Stimulated activated CD4-positive, alpha-beta T cell treated with anti-CD3 and anti-CD28 coated beads, TNF-alpha, amount 100 ng/mL, for 4 hours (primary cell): Measurements from ENCODE around the gene CELA3B.
A peak's percentile ranks its signal among the peaks of the same experiment; 100 is the strongest.
"Not testable (repeated sequence)": the region's sequence is repeated elsewhere in the genome, so short reads cannot be mapped to it uniquely, and the experiment has no call there.

Source experiments
- DNase-seq, 3 experiments: peaks; one replicate each; pipeline ENCODE4 v3.0.0-alpha.2; 2020; ENCODE audit warnings: low read depth in 3 of 3

Gene CELA3B

GRCh38 chr1:21976703-21977239 is at the start of gene CELA3B:
Gene CELA3B, plus strand, starts transcription at chr1:21977022. Its CDS starts 18 bp downstream, at chr1:21977040.
- DNase-seq = not testable (repeated sequence)

DNA sequence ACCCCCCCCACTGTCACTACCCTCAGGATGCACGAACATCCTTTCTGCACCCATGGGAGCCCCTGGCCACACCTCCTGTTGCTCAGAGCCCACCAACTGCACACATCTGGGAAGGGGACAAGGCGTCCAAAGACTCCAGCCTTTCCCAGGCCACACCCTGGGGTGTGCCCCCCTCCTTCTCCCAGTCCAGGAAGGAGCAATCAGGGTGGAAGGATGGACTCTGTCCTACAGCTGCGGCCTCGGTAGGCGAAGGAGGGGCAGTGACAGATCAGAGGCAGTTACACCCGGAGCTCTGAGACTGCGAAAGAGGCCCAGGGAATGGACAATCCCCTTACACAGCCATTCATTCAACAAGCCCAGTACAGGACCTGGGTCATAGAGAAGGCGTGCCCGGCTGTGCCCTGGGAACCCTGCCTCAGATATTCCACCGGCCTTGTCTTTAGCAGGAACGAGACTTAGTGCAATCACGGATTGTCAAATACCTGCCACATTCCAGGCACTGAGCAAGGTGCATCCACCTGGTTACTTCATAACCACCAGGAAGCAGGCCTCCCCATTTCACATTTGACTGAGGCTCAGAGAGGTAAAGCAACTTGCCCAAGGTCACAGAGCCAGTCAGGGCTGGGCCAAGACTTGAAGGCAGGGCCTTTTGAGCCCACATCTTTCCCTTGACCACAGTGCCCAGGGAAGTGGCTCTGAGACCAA is 49.1 kb upstream of the CELA3B start:
- no peak for DNase-seq

- DNase-seq = no peak
Measured at GRCh38 chr1:21930080-21930571, 46.7 kb upstream of the CELA3B start.

DNA sequence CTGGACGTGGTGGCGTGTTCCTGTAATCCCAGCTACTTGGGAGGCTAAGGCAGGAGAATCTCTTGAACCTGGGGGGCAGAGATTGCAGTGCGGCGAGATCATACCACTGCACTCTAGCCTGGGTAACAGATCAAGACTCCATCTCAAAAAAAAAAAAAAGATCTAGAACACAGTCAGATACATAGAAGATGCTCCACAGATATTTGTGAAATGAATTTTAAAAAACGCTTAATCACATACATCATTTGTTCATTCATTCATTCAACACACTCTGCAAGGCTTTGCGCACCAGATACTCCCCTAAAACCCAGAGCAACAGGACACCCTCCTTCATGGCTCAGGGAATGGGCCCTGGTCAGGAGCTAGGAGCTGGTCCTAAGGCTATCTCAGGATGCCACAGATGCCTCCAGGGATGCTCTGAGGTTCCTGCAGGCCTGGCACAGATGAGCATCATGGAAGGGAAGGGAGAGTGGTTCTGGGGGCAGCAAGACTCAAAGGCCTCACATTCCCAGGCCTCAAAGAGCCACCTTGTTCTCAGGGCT is 46.1 kb upstream of the CELA3B start:
- DNase-seq = no peak

DNA sequence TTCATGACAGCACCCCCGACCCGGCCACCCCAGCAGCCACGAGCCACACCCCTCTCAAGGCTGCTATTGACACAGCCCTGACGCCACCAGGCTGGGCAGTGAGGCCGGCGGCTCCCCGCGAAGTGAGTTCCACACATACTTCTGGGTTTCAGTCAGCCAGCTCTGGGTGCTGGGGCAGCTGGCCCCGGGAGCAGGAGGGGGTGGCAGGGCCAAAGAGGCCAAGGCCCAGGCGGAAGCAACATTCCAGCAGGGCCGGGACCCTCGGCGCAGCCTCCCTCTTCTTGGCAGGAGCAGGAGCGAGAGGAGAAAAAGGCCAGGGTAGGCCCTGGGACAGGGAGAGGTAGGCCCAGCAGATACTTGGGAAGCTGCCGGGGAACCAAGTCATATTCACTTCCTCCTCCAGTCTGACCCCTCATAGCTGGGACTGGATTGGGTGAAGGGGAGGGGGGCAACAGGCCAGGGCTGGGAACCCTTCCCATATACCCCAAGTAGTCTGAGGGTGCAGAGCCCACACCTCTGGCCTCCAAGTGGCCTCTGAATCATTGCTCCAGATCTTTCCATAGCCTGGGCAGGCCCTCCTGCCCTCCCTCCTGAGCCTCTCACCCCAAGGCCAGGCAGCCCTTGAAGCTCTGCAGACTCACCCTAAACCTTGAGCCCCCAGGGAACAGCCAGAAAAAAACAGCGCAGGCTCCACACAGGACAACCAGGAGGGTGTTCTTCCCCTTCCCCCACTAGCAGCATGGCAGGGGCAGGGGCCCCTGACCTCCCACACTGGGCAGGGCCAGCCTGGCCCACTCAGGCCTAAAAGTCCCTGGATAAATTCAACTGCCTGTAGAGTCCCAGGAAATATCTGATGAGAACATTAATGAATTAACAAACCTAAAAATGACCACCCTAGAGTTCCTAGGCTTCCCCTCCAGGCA is 45.4 kb upstream of the CELA3B start:
- DNase-seq = no peak

DNA sequence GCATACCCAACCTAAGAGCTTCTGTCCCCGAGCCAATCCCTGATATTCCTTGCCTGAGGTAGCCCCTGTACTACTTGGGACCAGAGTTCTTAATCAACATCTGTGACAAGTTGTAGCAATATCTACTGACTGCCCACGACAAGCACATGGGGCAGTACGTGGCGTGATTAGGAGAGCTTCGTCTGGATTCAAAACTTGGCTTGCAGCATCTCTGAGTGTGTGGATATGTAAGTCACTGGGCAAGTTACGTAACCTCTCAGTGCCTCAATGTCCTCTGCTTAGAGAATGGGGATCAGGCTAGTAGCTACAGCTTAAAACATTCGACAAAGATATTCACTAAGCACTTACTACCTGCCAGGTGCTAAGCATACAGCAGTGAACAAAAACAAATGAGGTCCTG is 44.7 kb upstream of the CELA3B start:
- no peak for DNase-seq

DNA sequence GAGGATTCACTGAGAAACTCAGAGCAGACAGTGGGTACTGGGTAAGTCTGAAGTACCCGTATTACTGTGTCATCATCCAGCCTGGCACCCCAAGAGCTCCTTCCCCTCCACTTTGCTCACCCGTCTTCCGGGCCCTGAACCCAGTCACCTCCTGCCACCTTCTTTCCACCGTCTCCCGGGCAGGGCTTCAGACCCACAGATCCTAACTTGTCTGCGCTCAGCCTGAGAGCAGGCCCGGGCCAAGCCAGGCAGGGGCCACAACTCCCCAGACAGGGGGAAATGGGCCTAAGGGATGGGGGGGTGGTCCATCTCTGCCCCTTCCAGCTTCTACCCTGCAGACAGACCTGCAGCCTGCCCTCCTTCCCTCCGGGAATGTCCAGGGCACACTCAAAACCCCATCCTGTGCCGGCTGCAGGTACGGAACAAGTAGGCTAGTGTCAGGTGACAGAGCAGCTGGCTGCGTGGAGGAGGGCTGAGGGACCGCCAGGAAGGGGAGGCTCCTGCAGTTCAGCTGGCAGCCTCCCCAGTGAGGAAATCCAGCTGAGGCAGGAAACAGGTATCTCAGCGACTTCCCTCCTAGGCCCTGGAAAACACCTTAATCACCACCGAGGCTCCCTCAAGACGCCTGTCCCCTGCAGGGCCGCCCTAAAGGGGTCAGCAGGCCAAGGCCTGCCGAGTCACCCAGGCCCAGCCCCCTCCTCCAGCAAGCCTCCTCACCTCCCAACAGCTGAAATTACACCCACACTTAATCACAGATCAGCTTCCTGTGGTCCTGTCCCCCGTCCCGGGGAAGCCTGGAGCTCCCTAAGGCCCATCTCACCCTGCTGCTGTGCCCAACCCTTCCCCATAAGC is 43.2 kb upstream of the CELA3B start:
- no peak for DNase-seq

DNA sequence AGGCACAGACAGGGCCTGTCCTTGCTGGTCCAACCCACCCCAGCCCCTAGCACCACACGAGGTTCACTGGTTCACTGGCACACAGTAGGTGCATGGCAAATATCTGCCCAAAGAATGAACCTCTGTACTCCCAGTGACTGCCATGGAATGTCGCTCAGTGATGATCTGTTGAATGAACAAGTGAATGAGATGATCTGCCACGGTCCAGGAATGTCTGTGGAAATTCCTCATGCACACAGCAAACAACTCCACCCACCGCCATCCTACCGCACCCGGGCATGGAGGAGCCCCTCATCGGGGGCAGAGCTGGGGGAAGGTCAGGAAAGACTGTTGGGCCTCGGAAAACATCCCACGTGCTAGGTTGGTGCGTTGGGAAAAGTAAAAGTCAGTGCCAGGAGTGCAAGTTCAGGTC is 41.4 kb upstream of the CELA3B start:
- no peak for DNase-seq

DNA sequence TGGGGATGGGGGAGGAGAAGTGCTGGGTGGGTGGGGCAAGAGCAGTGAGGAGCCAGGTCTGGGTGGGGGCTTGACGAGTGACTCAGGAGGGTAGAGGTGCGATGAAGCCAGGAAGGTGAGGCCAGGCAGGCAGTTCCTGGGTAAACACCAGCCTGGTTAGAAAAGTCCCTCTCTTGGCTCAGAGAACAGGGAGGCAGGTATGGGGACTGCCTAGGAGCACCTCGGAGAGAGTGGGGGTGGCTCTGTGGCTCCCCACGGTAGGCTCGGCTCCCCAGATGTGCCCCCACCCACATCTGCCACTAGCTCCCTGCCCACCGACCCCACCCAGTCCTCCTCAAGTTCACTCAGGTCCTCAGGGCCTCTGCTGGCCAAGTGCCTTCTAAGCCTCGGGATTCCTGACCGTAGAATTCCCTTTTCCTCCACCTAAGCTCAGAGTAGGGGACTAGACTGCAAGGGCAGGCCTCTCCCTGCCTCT is 40.9 kb upstream of the CELA3B start:
- DNase-seq = no peak

GRCh38 chr1:21936366-21937031 is 40.3 kb upstream of the CELA3B start:
- DNase-seq = no peak

DNA sequence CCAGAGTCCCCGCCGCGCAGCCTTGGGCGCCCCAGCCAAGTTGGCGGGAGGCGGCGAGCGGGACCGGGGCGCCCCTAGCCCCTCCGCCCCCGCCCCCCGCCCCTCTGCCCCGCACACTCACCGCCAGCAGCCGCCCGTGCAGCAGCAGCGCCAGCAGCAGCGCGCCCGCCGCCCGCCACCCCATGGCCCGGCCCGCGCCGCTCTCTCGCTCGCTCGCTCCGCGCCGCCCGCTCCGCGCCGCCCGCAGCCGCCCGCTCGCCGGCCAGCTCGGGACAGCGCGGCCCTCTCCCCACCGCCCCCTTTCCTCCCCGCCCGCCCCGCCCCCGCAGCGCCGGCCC is 39.8 kb upstream of the CELA3B start, which contains the start of gene HSPG2:
Gene HSPG2 (minus strand): TSS at position 277 of the 338 bp plus-strand sequence. CDS start 93 bp downstream, at position 184.
- no peak for DNase-seq

GRCh38 chr1:21937372-21938121 is 39.3 kb upstream of the CELA3B start:
- DNase-seq = peak; percentile 40 to 46 (median 45)

- no peak for DNase-seq
Measured at GRCh38 chr1:21938732-21939538, 37.9 kb upstream of the CELA3B start.

DNA sequence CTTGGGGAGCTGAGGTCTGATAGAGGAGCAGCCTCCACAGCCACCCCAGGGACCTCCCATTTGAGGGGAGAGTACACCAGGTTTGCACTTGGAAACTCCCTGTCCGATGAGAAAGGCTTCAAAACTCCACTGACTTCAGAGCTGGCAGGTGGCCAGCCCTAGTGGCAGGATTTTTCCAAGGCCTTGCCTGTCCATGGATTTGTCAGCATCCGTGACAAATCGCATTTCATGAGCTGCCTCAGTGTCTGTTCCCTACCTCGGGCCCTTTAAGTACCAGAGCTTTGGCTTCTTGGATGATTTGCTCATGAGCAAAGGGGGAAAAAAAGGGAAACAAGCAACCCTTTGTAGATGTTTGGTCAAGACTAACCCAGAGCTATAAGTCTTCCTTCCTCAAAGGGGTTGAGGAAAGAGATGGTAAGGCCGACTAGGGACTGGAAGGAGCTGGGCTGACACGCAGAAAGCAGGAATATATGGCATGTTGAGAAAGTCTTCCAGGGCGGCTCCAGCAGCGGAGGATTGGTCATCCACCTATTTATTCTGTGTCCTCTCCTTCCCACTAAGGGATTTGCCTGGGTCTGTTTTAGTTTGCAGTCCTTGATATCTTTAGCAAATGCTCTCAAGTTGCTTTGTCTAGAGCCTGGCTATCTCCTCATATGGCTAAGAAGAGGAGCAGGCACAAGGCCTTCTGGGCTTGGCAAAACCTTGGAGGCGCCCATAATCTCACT is 37.0 kb upstream of the CELA3B start:
- DNase-seq = no peak

DNA sequence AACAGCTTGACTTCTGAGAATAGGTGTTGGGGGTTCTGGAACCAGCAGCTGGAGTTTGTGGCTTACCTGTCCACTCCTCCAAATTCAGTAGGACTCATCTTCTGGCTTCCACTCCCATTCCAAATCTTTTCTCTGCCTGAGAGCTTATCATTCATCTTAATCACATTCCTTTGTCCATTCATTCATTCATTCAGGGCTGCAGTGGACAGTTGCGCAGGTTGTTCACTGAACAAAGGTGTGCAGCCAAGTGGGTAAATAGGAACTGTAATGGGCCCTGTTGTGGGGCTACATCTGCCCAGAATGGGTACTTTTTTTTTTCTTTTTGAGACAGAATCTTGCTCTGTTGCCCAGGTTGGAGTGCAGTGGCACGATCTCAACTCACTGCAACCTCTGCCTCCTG is 36.3 kb upstream of the CELA3B start:
- no peak for DNase-seq

DNA sequence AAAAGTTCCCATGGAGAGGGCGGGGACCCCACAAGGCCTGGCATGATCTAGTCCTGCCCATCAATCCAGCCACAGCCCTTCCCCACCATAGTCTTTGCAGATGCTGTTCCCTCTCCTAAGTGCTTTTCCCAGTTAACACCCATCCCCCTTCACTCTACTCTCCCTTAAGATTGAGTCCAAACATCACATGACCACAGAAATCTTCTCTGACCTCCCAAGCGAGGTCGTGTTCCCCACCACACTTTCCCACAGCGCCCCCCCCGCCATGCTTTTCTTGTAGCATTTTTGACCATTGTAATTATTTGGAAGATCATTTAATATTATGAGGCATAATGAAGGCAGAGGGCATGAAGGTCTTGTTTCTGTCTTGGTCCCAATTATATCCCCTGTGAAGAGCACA is 35.5 kb upstream of the CELA3B start:
- no peak for DNase-seq

GRCh38 chr1:21942464-21942863 is 34.4 kb upstream of the CELA3B start:
- DNase-seq = no peak

- not testable (repeated sequence) for DNase-seq
Measured at GRCh38 chr1:21942959-21943640, 33.7 kb upstream of the CELA3B start.
